SK-N-SH (cell line): ENCODE measurements around the gene DENND2C. TPM values are rescaled to one million over a fixed set of nuclear protein-coding genes. Genes with fewer than 3 reads are reported as not detected.

Experiments used
- CTCF ChIA-PET: fragments of 300-600, 350-600 bp; formaldehyde crosslinking; extraction: SDS; loops from one replicate; lab custom pipeline; 2021; lab: Yijun Ruan, JAX
- POLR2A ChIA-PET: fragments of 350-600 bp; sonication (Branson Sonifier 250); formaldehyde crosslinking; extraction: SDS; loops from one replicate; lab custom pipeline; 2020; ENCODE audit warnings: antibody characterized with exemption, inconsistent platforms; lab: Yijun Ruan, JAX
- DNase-seq: peaks from one replicate; pipeline ENCODE4 v3.0.0; 2012
- H2AFZ ChIP-seq: fragments of 200-600 bp; sonication (generic); 2 replicates; pipeline ENCODE4 v1.8.1; 2016; ENCODE audit warnings: antibody characterized with exemption, mild to moderate bottlenecking, low read depth
- H3F3A ChIP-seq: fragments of 200-600 bp; sonication (generic); replicated peaks from 2 replicates; pipeline ENCODE3; 2016; ENCODE audit warnings: antibody characterized with exemption, mild to moderate bottlenecking; ENCODE audit not compliant: insufficient read depth
- H3K27ac ChIP-seq, 2 experiments: fragments of 200-500 bp in 1 of 2; fragments of 200-600 bp in 1 of 2; sonication (Bioruptor generic) in 1 of 2; sonication (generic), shearing (Covaris generic) in 1 of 2; 2 replicates each; pipeline versions ENCODE4 v1.5.1 to v1.6.1; 2014 to 2016; ENCODE audit warnings: low read depth in 2 of 2, inconsistent platforms in 1 of 2, low read length in 1 of 2, mild to moderate bottlenecking in 1 of 2, mixed read lengths in 1 of 2
- H3K27me3 ChIP-seq: fragments of 200-600 bp; sonication (generic), shearing (Covaris generic); 2 replicates; pipeline ENCODE4 v1.6.1; 2016; ENCODE audit warnings: mixed run types; ENCODE audit not compliant: insufficient read depth
- H3K36me3 ChIP-seq, 2 experiments: fragments of 200-500 bp in 1 of 2; fragments of 200-600 bp in 1 of 2; sonication (Bioruptor generic) in 1 of 2; sonication (generic) in 1 of 2; replicated peaks in 1 of 2; 2 replicates each; pipeline versions ENCODE3 to v1.5.1; 2014 to 2016; ENCODE audit warnings: low read length in 1 of 2, mild to moderate bottlenecking in 1 of 2; ENCODE audit not compliant: insufficient read depth in 2 of 2, control insufficient read depth in 1 of 2
- H3K4me1 ChIP-seq, 2 experiments: fragments of 200-500 bp in 1 of 2; fragments of 200-600 bp in 1 of 2; sonication (Bioruptor generic) in 1 of 2; sonication (generic), shearing (Covaris generic) in 1 of 2; 2 replicates each; pipeline versions ENCODE4 v1.5.1 to v1.6.1; 2014 to 2016; ENCODE audit warnings: low read depth in 1 of 2, low read length in 1 of 2, mixed run types in 1 of 2; ENCODE audit not compliant: insufficient read depth in 2 of 2, control insufficient read depth in 1 of 2
- H3K4me2 ChIP-seq: fragments of 200-600 bp; sonication (generic), shearing (Covaris generic); 2 replicates; pipeline ENCODE4 v1.6.1; 2017; ENCODE audit warnings: mixed run types
- H3K4me3 ChIP-seq, 2 experiments: fragments of 200-500 bp in 1 of 2; fragments of 200-600 bp in 1 of 2; sonication (Bioruptor generic) in 1 of 2; sonication (generic), shearing (Covaris generic) in 1 of 2; 2 replicates each; pipeline versions ENCODE4 v1.5.1 to v1.8.1; 2014 to 2016; ENCODE audit warnings: low read depth in 2 of 2, inconsistent platforms in 1 of 2, low read length in 1 of 2, mild to moderate bottlenecking in 1 of 2, mixed read lengths in 1 of 2, moderate library complexity in 1 of 2
- H3K79me2 ChIP-seq: fragments of 200-600 bp; sonication (generic); 2 replicates; pipeline ENCODE4 v1.8.1; 2017; ENCODE audit warnings: mild to moderate bottlenecking; ENCODE audit not compliant: insufficient read depth
- H3K9ac ChIP-seq: fragments of 200-600 bp; sonication (generic); 2 replicates; pipeline ENCODE4 v1.6.1; 2017; ENCODE audit warnings: mixed run types
- H3K9me2 ChIP-seq: fragments of 200-600 bp; sonication (generic); 2 replicates; pipeline ENCODE4 v1.6.1; 2017; ENCODE audit warnings: mixed run types
- H3K9me3 ChIP-seq: fragments of 200-600 bp; sonication (generic); 2 replicates; pipeline ENCODE4 v1.6.1; 2017; ENCODE audit warnings: mixed run types, mild to moderate bottlenecking, moderate library complexity
- H4K20me1 ChIP-seq: fragments of 200-600 bp; sonication (generic); 2 replicates; pipeline ENCODE4 v1.6.1; 2017; ENCODE audit warnings: mild to moderate bottlenecking, mixed run types; ENCODE audit not compliant: insufficient read depth
- FOXJ3 ChIP-seq: sonication (generic); formaldehyde crosslinking; IDR thresholded peaks from 2 replicates; pipeline ENCODE4 v1.5.1; 2020; ENCODE audit warnings: mild to moderate bottlenecking, missing genetic modification reagents
- FOXM1 ChIP-seq: IDR thresholded peaks from 2 replicates; pipeline ENCODE4 v1.4.0; 2012; ENCODE audit warnings: low read depth, mild to moderate bottlenecking
- GABPA ChIP-seq: IDR thresholded peaks from 2 replicates; pipeline ENCODE4 v1.4.0; 2012; ENCODE audit warnings: low read depth, mild to moderate bottlenecking
- GATA2 ChIP-seq: sonication (generic); formaldehyde crosslinking; IDR thresholded peaks from 2 replicates; pipeline ENCODE4 v1.5.0; 2020; ENCODE audit warnings: mild to moderate bottlenecking, missing genetic modification reagents
- JUND ChIP-seq: IDR thresholded peaks from 2 replicates; pipeline ENCODE4 v1.4.0; 2012
- MEF2A ChIP-seq: IDR thresholded peaks from 2 replicates; pipeline ENCODE4 v1.4.0; 2012; ENCODE audit warnings: low read depth, borderline replicate concordance
- RAD21 ChIP-seq: IDR thresholded peaks from 2 replicates; pipeline ENCODE4 v1.6.1; 2012; ENCODE audit warnings: mild to moderate bottlenecking, low read length
- RCOR1 ChIP-seq: fragments of 150-350 bp; IDR thresholded peaks from 2 replicates; pipeline ENCODE4 v1.6.1; 2017; ENCODE audit warnings: antibody characterized with exemption, low read length
- RFX5 ChIP-seq: IDR thresholded peaks from 2 replicates; pipeline ENCODE4 v1.6.1; 2012; ENCODE audit warnings: mild to moderate bottlenecking, improper control_type of control experiment, low read length
- SIN3A ChIP-seq: IDR thresholded peaks from 2 replicates; pipeline ENCODE4 v1.6.1; 2012; ENCODE audit warnings: low read depth, mild to moderate bottlenecking, low read length, moderate library complexity, borderline replicate concordance
- SMC3 ChIP-seq: IDR thresholded peaks from 2 replicates; pipeline ENCODE4 v1.6.1; 2012; ENCODE audit warnings: low read depth, low read length, improper control_type of control experiment
- TAF1 ChIP-seq: IDR thresholded peaks from 2 replicates; pipeline ENCODE4 v1.6.1; 2012; ENCODE audit warnings: low read depth, mild to moderate bottlenecking, low read length, moderate library complexity, borderline replicate concordance
- USF2 ChIP-seq: fragments of 150-350 bp; IDR thresholded peaks from 2 replicates; pipeline ENCODE4 v1.6.1; 2017; ENCODE audit warnings: antibody characterized with exemption, low read length, low read depth, borderline replicate concordance
- YY1 ChIP-seq: IDR thresholded peaks from 2 replicates; pipeline ENCODE4 v1.4.0; 2012; ENCODE audit warnings: low read depth, mild to moderate bottlenecking
- ZBTB33 ChIP-seq: IDR thresholded peaks from 2 replicates; pipeline ENCODE4 v1.4.0; 2012; ENCODE audit warnings: low read depth, borderline replicate concordance
- WGBS: methylation state at CpG from one replicate; pipeline ENCODE4 v1.1.6; 2017; ENCODE audit warnings: low lambda C conversion rate; 5-methylcytosine and 5-hydroxymethylcytosine counted together
- polyA plus RNA-seq, 3 experiments: library from polyadenylated mRNA; depleted of rRNA; stranded (reverse); fragments of >200 nt; gene quantifications; 2 replicates each; pipeline ENCODE4 v1.2.3, GENCODE V29; 2012
- TF ChIP-seq, protein P1 (sequence below): IDR thresholded peaks from 2 replicates; pipeline ENCODE4 v1.4.0; 2012; ENCODE audit warnings: low read depth, borderline replicate concordance
- TF ChIP-seq, protein P2 (sequence below): fragments of 200-600 bp; sonication (generic); IDR thresholded peaks from 2 replicates; pipeline ENCODE4 v1.6.1; 2017; ENCODE audit warnings: antibody characterized with exemption, mild to moderate bottlenecking, moderate library complexity

DENND2C gene
- polyA plus RNA-seq, 1 of the 3 experiments (the other 2 are of a cell fraction), result 0.03 TPM

DNA sequence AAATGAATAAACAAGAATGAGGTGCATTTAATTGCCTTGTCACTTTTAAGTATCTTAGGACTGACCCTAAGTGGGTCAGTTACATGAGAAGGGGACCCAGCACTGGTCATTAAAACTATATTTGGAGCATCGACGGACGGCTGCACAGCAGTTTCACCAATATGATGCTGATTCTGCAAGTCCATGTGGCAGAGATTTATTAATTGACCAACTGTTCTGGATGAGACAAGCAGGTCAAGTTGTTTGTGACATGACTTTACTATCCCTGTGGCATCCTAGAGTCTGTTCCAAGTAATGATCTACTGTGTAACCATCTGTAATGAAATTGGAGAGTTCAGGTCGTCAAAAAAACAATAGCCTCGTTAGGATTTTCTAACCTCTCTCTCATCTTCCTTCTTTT lies 16.0 kb upstream of the DENND2C start:
- Histone ChIP-seq H3K9ac (no peak overlapping the region), H3K4me2 (no peak overlapping the region), H3K4me1 (no peaks in the 10 kb centered on the region), H2AFZ (no peak overlapping the region), H3K36me3 (no peaks in the 10 kb centered on the region), H4K20me1 (no peaks in the 10 kb centered on the region), H3K27ac (no peak overlapping the region), H3K79me2 (no peaks in the 10 kb centered on the region), H3K27me3 (peaks cover 49% of the 10 kb centered on the region), H3F3A (no peaks in the 10 kb centered on the region), H3K9me3 (no peaks in the 10 kb centered on the region), H3K9me2 (no peaks in the 10 kb centered on the region), H3K4me3 (no peak overlapping the region)
- DNase-seq, result no peak
- CTCF ChIA-PET, result interaction anchor here (1.0 kb wide), 1 partner anchor 257 kb away, joined by 4 read pairs; no protein-coding TSS in a partner anchor
- POLR2A ChIA-PET, result no interaction called here
- 0% methylated on average over 5 of the region's 5 CpGs for WGBS
- no peak for TF ChIP-seq RAD21
- no peak for TF ChIP-seq SIN3A
- no peak for TF ChIP-seq SMC3
- no peak for TF ChIP-seq TAF1
- no peak for TF ChIP-seq USF2
- TF ChIP-seq, protein P1, sequence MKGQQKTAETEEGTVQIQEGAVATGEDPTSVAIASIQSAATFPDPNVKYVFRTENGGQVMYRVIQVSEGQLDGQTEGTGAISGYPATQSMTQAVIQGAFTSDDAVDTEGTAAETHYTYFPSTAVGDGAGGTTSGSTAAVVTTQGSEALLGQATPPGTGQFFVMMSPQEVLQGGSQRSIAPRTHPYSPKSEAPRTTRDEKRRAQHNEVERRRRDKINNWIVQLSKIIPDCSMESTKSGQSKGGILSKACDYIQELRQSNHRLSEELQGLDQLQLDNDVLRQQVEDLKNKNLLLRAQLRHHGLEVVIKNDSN, result no peak
- TF ChIP-seq MEF2A, result no peak
- no peak for TF ChIP-seq FOXJ3 (CRISPR knock-in tag)
- TF ChIP-seq, protein P2, sequence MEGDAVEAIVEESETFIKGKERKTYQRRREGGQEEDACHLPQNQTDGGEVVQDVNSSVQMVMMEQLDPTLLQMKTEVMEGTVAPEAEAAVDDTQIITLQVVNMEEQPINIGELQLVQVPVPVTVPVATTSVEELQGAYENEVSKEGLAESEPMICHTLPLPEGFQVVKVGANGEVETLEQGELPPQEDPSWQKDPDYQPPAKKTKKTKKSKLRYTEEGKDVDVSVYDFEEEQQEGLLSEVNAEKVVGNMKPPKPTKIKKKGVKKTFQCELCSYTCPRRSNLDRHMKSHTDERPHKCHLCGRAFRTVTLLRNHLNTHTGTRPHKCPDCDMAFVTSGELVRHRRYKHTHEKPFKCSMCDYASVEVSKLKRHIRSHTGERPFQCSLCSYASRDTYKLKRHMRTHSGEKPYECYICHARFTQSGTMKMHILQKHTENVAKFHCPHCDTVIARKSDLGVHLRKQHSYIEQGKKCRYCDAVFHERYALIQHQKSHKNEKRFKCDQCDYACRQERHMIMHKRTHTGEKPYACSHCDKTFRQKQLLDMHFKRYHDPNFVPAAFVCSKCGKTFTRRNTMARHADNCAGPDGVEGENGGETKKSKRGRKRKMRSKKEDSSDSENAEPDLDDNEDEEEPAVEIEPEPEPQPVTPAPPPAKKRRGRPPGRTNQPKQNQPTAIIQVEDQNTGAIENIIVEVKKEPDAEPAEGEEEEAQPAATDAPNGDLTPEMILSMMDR, result no peak
- no peak for TF ChIP-seq GATA2 (CRISPR knock-in tag)
- no peak for TF ChIP-seq ZBTB33
- TF ChIP-seq, all 33 proteins: peak for 0

DNA sequence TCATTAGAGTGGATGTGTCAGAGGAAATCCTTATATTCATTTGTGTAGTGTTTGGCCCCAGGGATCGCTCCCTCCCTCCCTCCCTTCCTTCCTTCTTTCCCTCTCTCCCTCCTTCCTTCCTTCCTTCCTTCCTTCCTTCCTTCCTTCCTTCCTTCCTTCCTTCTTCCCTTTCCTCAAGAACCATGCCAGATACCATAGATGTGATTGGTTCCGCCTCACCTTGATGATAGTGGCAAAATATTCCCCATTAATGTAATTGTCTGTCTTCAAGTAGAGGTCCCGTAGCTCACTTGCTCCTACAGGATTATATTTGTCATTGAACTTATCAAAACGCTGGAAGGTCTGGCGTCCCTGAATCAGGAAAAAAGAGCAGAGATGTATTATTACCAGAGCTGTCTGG lies 7.8 kb upstream of the DENND2C start:
- WGBS, result 6% methylated on average over 5 of the region's 5 CpGs
- H3K9ac ChIP-seq, result no peak overlapping the region
- H3K27ac ChIP-seq, result no peak overlapping the region
- no peaks in the 10 kb centered on the region for H3K4me1 ChIP-seq
- H4K20me1 ChIP-seq, result no peaks in the 10 kb centered on the region
- H3K79me2 ChIP-seq, result no peaks in the 10 kb centered on the region
- H3K27me3 ChIP-seq, result peaks cover 61% of the 10 kb centered on the region
- H3K4me3 ChIP-seq, result no peak overlapping the region
- no peaks in the 10 kb centered on the region for H3K36me3 ChIP-seq
- no peak for DNase-seq
- H2AFZ ChIP-seq, result no peak overlapping the region
- CTCF ChIA-PET, result no interaction called here
- no peaks in the 10 kb centered on the region for H3K9me3 ChIP-seq
- no peaks in the 10 kb centered on the region for H3K9me2 ChIP-seq
- H3F3A ChIP-seq, result no peaks in the 10 kb centered on the region
- H3K4me2 ChIP-seq, result no peak overlapping the region
- POLR2A ChIA-PET, result no interaction called here
- TF ChIP-seq YY1 (no peak), GATA2 (CRISPR knock-in tag) (no peak), FOXM1 (no peak), USF2 (no peak), JUND (no peak), GABPA (no peak), RCOR1 (no peak), RFX5 (no peak)
- TF ChIP-seq, protein P2, result no peak
- TF ChIP-seq, protein P1, result no peak
